ENCODE data around the gene IFFO2. TPM values are rescaled to one million over a fixed set of nuclear protein-coding genes. Genes with fewer than 3 reads are reported as not detected.

The IFFO2 gene
- total and polyA plus RNA-seq, 4 donors = 0.88 to 7.4 (median 3.0) TPM

GRCh38 chr1:18921516-18922251, 34.8 kb downstream of the IFFO2 start (continued):
- TF ChIP-seq ATF3 (IDR thresholded peaks at IDR 0.05) (no peak), FOXA2 (IDR thresholded peaks at IDR 0.05) (no peak), SP1 (IDR thresholded peaks at IDR 0.05) (no peak), HNF4G (IDR thresholded peaks at IDR 0.05) (no peak), RAD21 (IDR thresholded peaks at IDR 0.05) (peak; percentile 48 to 56)

- Histone ChIP-seq H3K27me3 (ENCODE audit: control insufficient read depth in 4 of 4, insufficient read depth in 4 of 4, low read length in 3 of 4) (no peaks in the 10 kb centered on the region), H3K4me1 (ENCODE audit: control insufficient read depth in 4 of 4, insufficient read depth in 4 of 4, low read length in 3 of 4) (peaks cover 8 to 22% (median 15%) of the 10 kb centered on the region in 4 donors), H3K4me3 (ENCODE audit: low read depth in 1 of 3, low read length in 3 of 3) (no peak overlapping the region), H3K9ac (ENCODE audit: low read depth in 1 of 2, low read length in 2 of 2) (no peak overlapping the region), H3K27ac (ENCODE audit: low read depth in 1 of 2, low read length in 2 of 2) (no peak overlapping the region), H3K36me3 (ENCODE audit: control insufficient read depth in 4 of 4, insufficient read depth in 3 of 4, low read depth in 1 of 4, low read length in 3 of 4) (peaks cover 0 to 18% (median 5%) of the 10 kb centered on the region in 4 donors), H3K9me3 (ENCODE audit: control insufficient read depth in 4 of 4, low read length in 3 of 4) (no peaks in the 10 kb centered on the region)
- WGBS = 95% methylated on average over 7 of the region's 7 CpGs
- TF ChIP-seq HNF4G (IDR thresholded peaks at IDR 0.05) = no peak
- no peak for TF ChIP-seq CTCF (IDR thresholded peaks at IDR 0.05; ENCODE audit: low read depth, low read length, missing input control)
- no peak for TF ChIP-seq JUND (IDR thresholded peaks at IDR 0.05)
- TF ChIP-seq REST (IDR thresholded peaks at IDR 0.05) = no peak
- no peak for TF ChIP-seq FOXA2 (IDR thresholded peaks at IDR 0.05)
- no peak for TF ChIP-seq EGR1 (IDR thresholded peaks at IDR 0.05; ENCODE audit: low read depth in 2 of 2)
- TF ChIP-seq YY1 (IDR thresholded peaks at IDR 0.05) = no peak
- TF ChIP-seq RAD21 (IDR thresholded peaks at IDR 0.05) = no peak
- TF ChIP-seq RXRA (IDR thresholded peaks at IDR 0.05) = no peak
- no peak for TF ChIP-seq FOXA1 (IDR thresholded peaks at IDR 0.05)
- DNase-seq (ENCODE audit: low spot score) = no peak
Observed at GRCh38 chr1:18920931-18921330, 35.5 kb downstream of the IFFO2 start.

- H3K36me3 ChIP-seq (ENCODE audit: control insufficient read depth in 4 of 4, insufficient read depth in 3 of 4, low read depth in 1 of 4, low read length in 3 of 4) = peaks cover 0 to 24% (median 5%) of the 10 kb centered on the region in 4 donors
- H3K4me1 ChIP-seq (ENCODE audit: control insufficient read depth in 4 of 4, insufficient read depth in 4 of 4, low read length in 3 of 4) = peaks cover 8 to 22% (median 15%) of the 10 kb centered on the region in 4 donors
- no peak overlapping the region for H3K4me3 ChIP-seq (ENCODE audit: low read depth in 1 of 3, low read length in 3 of 3)
- no peak overlapping the region for H3K27ac ChIP-seq (ENCODE audit: low read depth in 1 of 2, low read length in 2 of 2)
- 92% methylated on average over 12 of the region's 12 CpGs for WGBS
- H3K9me3 ChIP-seq (ENCODE audit: control insufficient read depth in 4 of 4, low read length in 3 of 4) = no peaks in the 10 kb centered on the region
- H3K9ac ChIP-seq (ENCODE audit: low read depth in 1 of 2, low read length in 2 of 2) = no peak overlapping the region
- no peaks in the 10 kb centered on the region for H3K27me3 ChIP-seq (ENCODE audit: control insufficient read depth in 4 of 4, insufficient read depth in 4 of 4, low read length in 3 of 4)
- no peak for DNase-seq (ENCODE audit: low spot score)
- no peak for TF ChIP-seq CTCF (IDR thresholded peaks at IDR 0.05; ENCODE audit: low read depth, low read length, missing input control)
- TF ChIP-seq SP1 (IDR thresholded peaks at IDR 0.05) = no peak
- TF ChIP-seq REST (IDR thresholded peaks at IDR 0.05) = no peak
- TF ChIP-seq GABPA (IDR thresholded peaks at IDR 0.05 in 1 of 2, conservative IDR thresholded peaks at IDR 0.05 in 1 of 2) = no peak
- TF ChIP-seq ZBTB33 (IDR thresholded peaks at IDR 0.05) = no peak
- TF ChIP-seq FOXA1 (IDR thresholded peaks at IDR 0.05) = no peak
- no peak for TF ChIP-seq JUND (IDR thresholded peaks at IDR 0.05)
Observed at GRCh38 chr1:18919956-18920355, 36.5 kb downstream of the IFFO2 start.

Measured in liver (tissue), 9 donors.